ENCODE data around the gene LXN.

DNA sequence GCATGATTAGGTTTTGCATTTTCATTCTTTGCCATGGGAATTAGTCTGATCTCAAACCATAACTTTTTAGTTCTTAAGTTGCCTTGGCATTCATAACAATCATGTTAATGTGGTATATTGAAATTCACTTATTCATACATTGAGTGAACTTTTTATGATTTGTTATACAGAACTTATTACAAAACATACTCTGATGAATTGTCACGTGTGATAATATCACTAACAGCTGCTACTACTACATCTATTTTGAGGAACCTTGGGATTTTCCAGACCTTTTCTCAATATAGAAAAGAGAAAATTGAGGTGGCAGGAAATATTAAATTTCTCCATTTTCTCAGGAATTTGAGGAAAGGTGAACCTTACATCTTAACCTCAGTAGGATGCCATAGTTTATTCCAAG, 9.2 kb downstream of the LXN start:
- TF ChIP-seq ZNF274 (IDR thresholded peaks at IDR 0.05; ENCODE audit: low read depth, low read length) (no peak), SUZ12 (IDR thresholded peaks at IDR 0.05; ENCODE audit: extremely low read depth, insufficient read depth, insufficient read length) (no peak)

Data from NT2/D1 (cell line).